Lung microvascular endothelial cell (primary cell): ENCODE measurements around the gene POLD4. TPM values are rescaled to one million over a fixed set of nuclear protein-coding genes. Genes with fewer than 3 reads are reported as not detected.

ENCODE experiments used
- DNase-seq, 2 donors: peaks; one replicate each; pipeline versions ENCODE4 v3.0.0 to v3.0.0-alpha.2; 2010; ENCODE audit warnings: low read depth in 2 of 2
- total RNA-seq: library from RNA; depleted of rRNA; stranded (reverse); fragments of >200 nt; gene quantifications from 2 replicates; pipeline ENCODE4 v1.2.1, GENCODE V29; 2014

Gene POLD4
- total RNA-seq, 1 donor from 2014 or later, result 33.5 TPM

GRCh38 chr11:67303132-67303834, 50.1 kb downstream of the POLD4 start, which contains the start of gene SSH3:
SSH3 (plus strand) TSS chr11:67303530; CDS start chr11:67303626, 96 bp downstream.
- peak; percentile 45 to 52 for DNase-seq

GRCh38 chr11:67302571-67303131, 50.7 kb downstream of the POLD4 start:
- DNase-seq, result no peak

GRCh38 chr11:67301951-67302516, 51.3 kb downstream of the POLD4 start:
- DNase-seq, result no peak

GRCh38 chr11:67301313-67301921, 51.9 kb downstream of the POLD4 start:
- no peak for DNase-seq

Other genes starting within 250 kb of the POLD4 start
- gene KDM2A, start 234.3 kb downstream of the POLD4 start, total RNA-seq, result 23.8 and 31.7 TPM in 2 replicates
- 28.8 and 29.6 TPM in 2 replicates for gene GRK2, start 87.1 kb downstream of the POLD4 start, total RNA-seq
- gene ANKRD13D, start 64.2 kb downstream of the POLD4 start, total RNA-seq, result 17.2 and 30.2 TPM in 2 replicates
- 7.2 and 7.3 TPM in 2 replicates for gene SSH3, start 50.0 kb downstream of the POLD4 start, total RNA-seq
- 1.2 and 1.5 TPM in 2 replicates for gene CLCF1, start 20.1 kb upstream of the POLD4 start, total RNA-seq
- 3.0 and 3.5 TPM in 2 replicates for gene RAD9A, start 38.4 kb upstream of the POLD4 start, total RNA-seq
- 217 TPM in 2 replicates for gene PPP1CA, start 48.3 kb upstream of the POLD4 start, total RNA-seq
- gene TBC1D10C, start 50.5 kb upstream of the POLD4 start, total RNA-seq, result under 0.01 TPM in 1 of 2 replicates, not detected in the other
- gene CARNS1, start 62.1 kb upstream of the POLD4 start, total RNA-seq, result under 0.01 TPM in 2 replicates
- 21.8 and 23.0 TPM in 2 replicates for gene RPS6KB2, start 74.9 kb upstream of the POLD4 start, total RNA-seq
- 0.20 TPM in 1 of 2 replicates, not detected in the other for gene PTPRCAP, start 84.1 kb upstream of the POLD4 start, total RNA-seq
- gene CORO1B, start 89.9 kb upstream of the POLD4 start, total RNA-seq, result 91.9 and 111 TPM in 2 replicates
- gene GPR152, start 99.2 kb upstream of the POLD4 start, total RNA-seq, result not detected in 2 replicates
- gene CABP4, start 101.8 kb upstream of the POLD4 start, total RNA-seq, result 0.60 and 1.3 TPM in 2 replicates
- gene TMEM134, start 115.7 kb upstream of the POLD4 start, total RNA-seq, result 14.2 and 16.1 TPM in 2 replicates
- 67.1 and 112 TPM in 2 replicates for gene AIP, start 129.5 kb upstream of the POLD4 start, total RNA-seq
- 3.6 and 5.2 TPM in 2 replicates for gene PITPNM1, start 151.8 kb upstream of the POLD4 start, total RNA-seq
- gene CDK2AP2, start 154.6 kb upstream of the POLD4 start, total RNA-seq, result 13.1 and 19.2 TPM in 2 replicates
- not detected in 2 replicates for gene CABP2, start 169.9 kb upstream of the POLD4 start, total RNA-seq
- gene GSTP1, start 230.3 kb upstream of the POLD4 start, total RNA-seq, result 638 and 947 TPM in 2 replicates